Erythroblast (primary cell): ENCODE results near the gene TTC33.

Experiments used
- DNase-seq, 2 experiments: peaks; one replicate each; lab custom pipeline; 2025; lab: John Stamatoyannopoulos, UW
- GATA1 ChIP-seq: IDR thresholded peaks from 2 replicates; pipeline ENCODE4 v1.6.1; 2011; ENCODE audit warnings: low read depth, mild to moderate bottlenecking, control low read depth, low read length, moderate library complexity
- POLR2A ChIP-seq: IDR thresholded peaks from 2 replicates; pipeline ENCODE4 v1.6.1; 2011; ENCODE audit warnings: mild to moderate bottlenecking, low read length

The TTC33 gene

GRCh38 chr5:40486437-40487275, 269.1 kb downstream of the TTC33 start:
- peak in 1 of 2 experiments; percentile 12 for DNase-seq
- TF ChIP-seq POLR2A, result no peak
- no peak for TF ChIP-seq GATA1

GRCh38 chr5:40485021-40485998, 270.5 kb downstream of the TTC33 start:
- DNase-seq, result no peak
- TF ChIP-seq GATA1, result no peak
- TF ChIP-seq POLR2A, result no peak

GRCh38 chr5:40484495-40484894, 271.3 kb downstream of the TTC33 start:
- DNase-seq, result no peak
- no peak for TF ChIP-seq POLR2A
- no peak for TF ChIP-seq GATA1

GRCh38 chr5:40483316-40483715, 272.4 kb downstream of the TTC33 start:
- TF ChIP-seq POLR2A (no peak), GATA1 (no peak)

GRCh38 chr5:40481241-40481640, 274.5 kb downstream of the TTC33 start:
- TF ChIP-seq POLR2A (no peak), GATA1 (no peak)
- DNase-seq, result no peak

More at GRCh38 chr5:40483316-40483715, 272.4 kb downstream of the TTC33 start:
- DNase-seq, result no peak

- TF ChIP-seq POLR2A (no peak), GATA1 (no peak)
- DNase-seq, result no peak
Observed at GRCh38 chr5:40480392-40480791, 275.4 kb downstream of the TTC33 start.

GRCh38 chr5:40479939-40480338, 275.8 kb downstream of the TTC33 start:
- DNase-seq, result no peak

GRCh38 chr5:40478766-40479165, 277.0 kb downstream of the TTC33 start:
- TF ChIP-seq GATA1 (no peak), POLR2A (no peak)
- DNase-seq, result no peak

More at GRCh38 chr5:40479939-40480338, 275.8 kb downstream of the TTC33 start:
- TF ChIP-seq GATA1 (no peak), POLR2A (no peak)

DNA sequence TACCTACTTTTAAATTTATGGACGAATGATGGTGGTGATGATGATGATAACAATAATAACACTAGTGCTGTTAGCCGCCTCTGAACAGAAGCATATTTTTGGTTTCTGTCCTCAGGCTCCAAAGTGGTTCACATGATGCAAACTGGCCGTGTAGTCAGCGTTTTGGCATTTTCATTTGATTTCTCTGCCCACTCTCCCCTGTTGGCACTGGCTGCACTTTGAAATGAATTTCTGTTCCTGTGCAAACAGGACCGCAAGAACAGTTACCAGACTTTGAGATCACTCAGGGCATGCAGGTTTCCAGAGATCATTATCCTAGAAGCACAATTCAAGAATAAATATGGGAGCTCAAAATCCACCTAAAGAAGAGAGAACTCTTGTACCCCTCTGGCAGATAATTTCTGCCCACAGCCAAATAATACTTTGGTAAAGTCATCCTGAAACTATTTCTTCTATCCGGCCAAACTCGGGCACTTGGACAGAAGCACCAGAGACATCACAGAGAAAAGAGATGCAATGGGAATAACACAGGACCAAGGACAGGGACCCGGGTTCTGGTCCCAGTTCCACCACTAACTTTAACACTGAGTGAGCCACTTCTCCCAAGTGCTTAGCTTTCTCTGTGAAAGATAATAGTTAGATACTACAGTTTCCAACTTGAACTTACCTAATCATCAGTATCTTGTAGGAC, 277.8 kb downstream of the TTC33 start:
- no peak for DNase-seq
- TF ChIP-seq GATA1 (no peak), POLR2A (no peak)

- DNase-seq, result no peak
Observed at GRCh38 chr5:40475561-40475960, 280.2 kb downstream of the TTC33 start.

GRCh38 chr5:40474250-40474649, 281.5 kb downstream of the TTC33 start:
- no peak for DNase-seq
- no peak for TF ChIP-seq POLR2A
- TF ChIP-seq GATA1, result no peak

More at GRCh38 chr5:40475561-40475960, 280.2 kb downstream of the TTC33 start:
- no peak for TF ChIP-seq GATA1
- no peak for TF ChIP-seq POLR2A

- TF ChIP-seq POLR2A, result no peak
- TF ChIP-seq GATA1, result no peak
- DNase-seq, result no peak
Observed at GRCh38 chr5:40465416-40465815, 290.3 kb downstream of the TTC33 start.

GRCh38 chr5:40464511-40464910, 291.2 kb downstream of the TTC33 start:
- TF ChIP-seq POLR2A, result no peak
- TF ChIP-seq GATA1, result no peak
- no peak for DNase-seq
